GM23338 (cell line): Measurements from ENCODE around the gene SPHK1.

ENCODE experiments used
- CREB1 ChIP-seq: fragments of 250-450 bp; sonication (Bioruptor Pico); IDR thresholded peaks from 2 replicates; pipeline ENCODE4 v1.5.0; 2020; ENCODE audit warnings: low read depth, mild to moderate bottlenecking, moderate library complexity
- CTCF ChIP-seq, 2 experiments: fragments of 200-600 bp in 1 of 2; sonication (generic) in 1 of 2; conservative IDR thresholded peaks; 2 replicates each; pipeline versions ENCODE4 v1.5.1 to v1.6.1; 2016 to 2017; ENCODE audit warnings: antibody characterized with exemption in 2 of 2, low read depth in 2 of 2, mild to moderate bottlenecking in 2 of 2, moderate library complexity in 1 of 2
- ETS1 ChIP-seq: IDR thresholded peaks from 2 replicates; pipeline ENCODE4 v1.6.1; 2016; ENCODE audit warnings: antibody characterized with exemption
- EZH2 ChIP-seq: fragments of 200-600 bp; sonication (generic); IDR thresholded peaks from one replicate; pipeline ENCODE4 v1.8.0; 2017; ENCODE audit warnings: antibody characterized with exemption, mild to moderate bottlenecking, low read depth; ENCODE audit not compliant: unreplicated experiment
- EZH2phosphoT487 ChIP-seq: fragments of 200-600 bp; sonication (generic); IDR thresholded peaks from one replicate; pipeline ENCODE4 v1.8.1; 2018; ENCODE audit warnings: antibody characterized with exemption; ENCODE audit not compliant: unreplicated experiment
- POLR2AphosphoS5 ChIP-seq: IDR thresholded peaks from 2 replicates; pipeline ENCODE4 v1.6.1; 2016; ENCODE audit warnings: antibody characterized with exemption, low read depth
- REST ChIP-seq: IDR thresholded peaks from one replicate; pipeline ENCODE4 v1.6.1; 2018; ENCODE audit warnings: antibody characterized with exemption; ENCODE audit not compliant: unreplicated experiment
- STAT1 ChIP-seq: IDR thresholded peaks from one replicate; pipeline ENCODE4 v1.6.1; 2016; ENCODE audit warnings: antibody characterized with exemption; ENCODE audit not compliant: unreplicated experiment
- ZNF462 ChIP-seq: fragments of 250-450 bp; sonication (Bioruptor Pico); IDR thresholded peaks from 2 replicates; pipeline ENCODE4 v1.5.0; 2020; ENCODE audit warnings: mild to moderate bottlenecking, moderate library complexity

- TF ChIP-seq CTCF (conservative IDR thresholded peaks at IDR 0.05; ENCODE audit: low read depth in 2 of 2) (no peak), CREB1 (CRISPR knock-in tag) (no peak), POLR2AphosphoS5 (no peak), STAT1 (no peak), EZH2phosphoT487 (no peak), ZNF462 (CRISPR knock-in tag) (no peak), EZH2 (no peak), REST (no peak), ETS1 (no peak)
Measured at GRCh38 chr17:76371656-76372628, 12.5 kb upstream of the SPHK1 start.
